Keratinocyte (primary cell): ENCODE data around the gene TMEM132E. TPM values are rescaled to one million over a fixed set of nuclear protein-coding genes. Genes with fewer than 3 reads are reported as not detected.

Experiments used
- DNase-seq: peaks from one replicate; pipeline ENCODE4 v3.0.0-alpha.2; 2011; ENCODE audit warnings: low read depth, missing footprints, low spot score
- FAIRE-seq: peaks from 2 replicates; lab custom pipeline; 2011; peaks lifted over from hg19 to GRCh38; lab: Jason Lieb, UNC
- H2AFZ ChIP-seq: 2 replicates; pipeline ENCODE4 v1.6.0; 2012; ENCODE audit warnings: low read length, control low read depth, inconsistent platforms; ENCODE audit not compliant: control insufficient read depth
- H3K27ac ChIP-seq: 2 replicates; pipeline ENCODE4 v1.5.1; 2011; ENCODE audit warnings: low read length; ENCODE audit not compliant: control insufficient read depth, insufficient read depth
- H3K27me3 ChIP-seq: 3 replicates; pipeline ENCODE4 v1.6.0; 2011; ENCODE audit warnings: low read length; ENCODE audit not compliant: control insufficient read depth, insufficient read depth; ENCODE audit errors: extremely low read depth
- H3K36me3 ChIP-seq, 2 experiments: 2 replicates in 1 of 2; 3 replicates in 1 of 2; pipeline ENCODE4 v1.5.1; 2011; ENCODE audit warnings: low read length in 2 of 2, mild to moderate bottlenecking in 1 of 2; ENCODE audit not compliant: control insufficient read depth in 2 of 2, insufficient read depth in 2 of 2; ENCODE audit errors: extremely low read depth in 1 of 2
- H3K4me1 ChIP-seq: 3 replicates; pipeline ENCODE4 v1.5.1; 2011; ENCODE audit warnings: low read length; ENCODE audit not compliant: control insufficient read depth, insufficient read depth; ENCODE audit errors: extremely low read depth
- H3K4me2 ChIP-seq: 3 replicates; pipeline ENCODE4 v1.6.0; 2011; ENCODE audit warnings: low read depth, low read length; ENCODE audit not compliant: control insufficient read depth, insufficient read depth; ENCODE audit errors: extremely low read depth
- H3K4me3 ChIP-seq, 3 experiments: fragments of 200-600 bp in 1 of 3; sonication (generic) in 1 of 3; 2 replicates in 2 of 3; 3 replicates in 1 of 3; pipeline ENCODE4 v1.5.1; 2011 to 2016; ENCODE audit warnings: low read length in 3 of 3, mild to moderate bottlenecking in 3 of 3, control low read depth in 2 of 3, inconsistent platforms in 1 of 3, low read depth in 1 of 3, mixed read lengths in 1 of 3, mixed run types in 1 of 3, moderate library complexity in 1 of 3; ENCODE audit not compliant: control insufficient read depth in 2 of 3, insufficient read depth in 2 of 3; ENCODE audit errors: extremely low read depth in 1 of 3
- H3K79me2 ChIP-seq: 2 replicates; pipeline ENCODE4 v1.6.0; 2012; ENCODE audit warnings: low read length; ENCODE audit not compliant: control insufficient read depth, insufficient read depth
- H3K9ac ChIP-seq: 3 replicates; pipeline ENCODE4 v1.6.0; 2011; ENCODE audit warnings: low read length; ENCODE audit not compliant: control insufficient read depth, insufficient read depth; ENCODE audit errors: extremely low read depth
- H3K9me1 ChIP-seq: 3 replicates; pipeline ENCODE4 v1.6.0; 2011; ENCODE audit warnings: low read length; ENCODE audit not compliant: control insufficient read depth, insufficient read depth; ENCODE audit errors: extremely low read depth
- H3K9me3 ChIP-seq: 2 replicates; pipeline ENCODE4 v1.5.1; 2012; ENCODE audit warnings: low read depth, low read length; ENCODE audit not compliant: control insufficient read depth
- H4K20me1 ChIP-seq: 3 replicates; pipeline ENCODE4 v1.6.0; 2011; ENCODE audit warnings: low read length; ENCODE audit not compliant: control insufficient read depth, insufficient read depth; ENCODE audit errors: extremely low read depth
- EZH2 ChIP-seq: IDR thresholded peaks from one replicate; pipeline ENCODE4 v1.6.1; 2012; ENCODE audit warnings: inconsistent platforms, mild to moderate bottlenecking, low read length, moderate library complexity
- dilution Hi-C: fragments of 300-500 bp; cut with MboI; formaldehyde crosslinking; loops from one replicate; pipeline ENCODE4 v1.7.0; 2020; ENCODE audit warnings: low sequenced_read_pairs; ENCODE audit not compliant: extremely low pct_ligation_motif_present
- polyA plus RNA-seq, 5 experiments: library from polyadenylated mRNA; depleted of rRNA in 3 of 5; stranded (reverse) in 3 of 5; stranded (forward) in 1 of 5; unstranded in 1 of 5; fragments of >200 nt; gene quantifications; 1 replicate in 1 of 5; 2 replicates in 3 of 5; 3 replicates in 1 of 5; pipeline versions ENCODE4 v1.2.1 to v1.2.3, GENCODE V29; 2011 to 2012; ENCODE audit warnings: missing spikeins in 2 of 5, low read depth in 1 of 5, low replicate concordance in 1 of 5
- TF ChIP-seq, protein P1 (sequence below), 3 experiments: IDR thresholded peaks in 1 of 3; conservative IDR thresholded peaks in 1 of 3; optimal IDR thresholded peaks in 1 of 3; 2 replicates in 2 of 3; 3 replicates in 1 of 3; pipeline versions ENCODE3 to v1.5.1; 2011; ENCODE audit warnings: low read length in 3 of 3, mild to moderate bottlenecking in 3 of 3, moderate library complexity in 2 of 3, control low read depth in 1 of 3, inconsistent platforms in 1 of 3; ENCODE audit not compliant: insufficient read depth in 2 of 3; ENCODE audit errors: extremely low read depth in 1 of 3

TMEM132E gene
- polyA plus RNA-seq, 1 donor (not counting 4 experiments of a cell fraction or from before 2014, with no cell fraction given): not detected

DNA sequence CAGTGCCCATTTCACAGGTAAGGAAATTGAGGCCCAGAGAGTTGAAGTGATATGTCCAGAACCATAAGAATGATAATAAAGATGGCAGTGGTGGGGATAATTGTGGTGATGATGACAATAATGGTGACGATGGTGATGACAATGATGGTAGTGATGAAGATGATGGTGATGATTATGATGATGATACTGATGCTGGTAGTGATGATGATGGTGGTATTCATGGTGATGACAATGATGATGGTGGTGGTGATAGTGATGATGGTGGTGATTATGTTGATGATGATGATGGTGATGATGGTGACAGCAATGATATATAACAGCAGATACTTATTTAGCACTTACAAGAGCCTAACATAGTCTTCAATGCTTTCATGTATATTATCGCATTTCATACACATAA lies 18.1 kb upstream of the TMEM132E start:
- no peak for TF ChIP-seq EZH2
- TF ChIP-seq, protein P1, sequence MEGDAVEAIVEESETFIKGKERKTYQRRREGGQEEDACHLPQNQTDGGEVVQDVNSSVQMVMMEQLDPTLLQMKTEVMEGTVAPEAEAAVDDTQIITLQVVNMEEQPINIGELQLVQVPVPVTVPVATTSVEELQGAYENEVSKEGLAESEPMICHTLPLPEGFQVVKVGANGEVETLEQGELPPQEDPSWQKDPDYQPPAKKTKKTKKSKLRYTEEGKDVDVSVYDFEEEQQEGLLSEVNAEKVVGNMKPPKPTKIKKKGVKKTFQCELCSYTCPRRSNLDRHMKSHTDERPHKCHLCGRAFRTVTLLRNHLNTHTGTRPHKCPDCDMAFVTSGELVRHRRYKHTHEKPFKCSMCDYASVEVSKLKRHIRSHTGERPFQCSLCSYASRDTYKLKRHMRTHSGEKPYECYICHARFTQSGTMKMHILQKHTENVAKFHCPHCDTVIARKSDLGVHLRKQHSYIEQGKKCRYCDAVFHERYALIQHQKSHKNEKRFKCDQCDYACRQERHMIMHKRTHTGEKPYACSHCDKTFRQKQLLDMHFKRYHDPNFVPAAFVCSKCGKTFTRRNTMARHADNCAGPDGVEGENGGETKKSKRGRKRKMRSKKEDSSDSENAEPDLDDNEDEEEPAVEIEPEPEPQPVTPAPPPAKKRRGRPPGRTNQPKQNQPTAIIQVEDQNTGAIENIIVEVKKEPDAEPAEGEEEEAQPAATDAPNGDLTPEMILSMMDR (optimal IDR thresholded peaks at IDR 0.05 in 1 of 3, IDR thresholded peaks at IDR 0.05 in 1 of 3, conservative IDR thresholded peaks at IDR 0.05 in 1 of 3; ENCODE audit: extremely low read depth in 1 of 3, insufficient read depth in 2 of 3, low read length in 3 of 3): no peak
- Histone ChIP-seq H3K36me3 (no peaks in the 10 kb centered on the region), H3K9me1 (no peaks in the 10 kb centered on the region), H2AFZ (no peak overlapping the region), H3K4me2 (no peak overlapping the region), H4K20me1 (no peaks in the 10 kb centered on the region), H3K4me1 (no peaks in the 10 kb centered on the region), H3K79me2 (no peaks in the 10 kb centered on the region), H3K9me3 (no peaks in the 10 kb centered on the region), H3K9ac (no peak overlapping the region), H3K4me3 (no peak overlapping the region), H3K27me3 (no peaks in the 10 kb centered on the region), H3K27ac (no peak overlapping the region)
- no peak for FAIRE-seq
- DNase-seq: no peak
- dilution Hi-C loops: no loop called here

- TF ChIP-seq, protein P1 (optimal IDR thresholded peaks at IDR 0.05 in 1 of 3, IDR thresholded peaks at IDR 0.05 in 1 of 3, conservative IDR thresholded peaks at IDR 0.05 in 1 of 3; ENCODE audit: extremely low read depth in 1 of 3, insufficient read depth in 2 of 3, low read length in 3 of 3): peak; percentile 32 to 44 (median 38)
- no peak for TF ChIP-seq EZH2
- Histone ChIP-seq H3K4me1 (no peaks in the 10 kb centered on the region), H3K9me1 (no peaks in the 10 kb centered on the region), H3K9ac (no peak overlapping the region), H3K27ac (no peak overlapping the region), H4K20me1 (no peaks in the 10 kb centered on the region), H3K4me2 (no peak overlapping the region), H3K27me3 (no peaks in the 10 kb centered on the region), H3K4me3 (no peak overlapping the region), H2AFZ (no peak overlapping the region), H3K79me2 (no peaks in the 10 kb centered on the region), H3K9me3 (no peaks in the 10 kb centered on the region), H3K36me3 (no peaks in the 10 kb centered on the region)
- dilution Hi-C loops: no loop called here
- no peak for FAIRE-seq
- no peak for DNase-seq
Observed at GRCh38 chr17:34562387-34562786, 17.0 kb upstream of the TMEM132E start.
